ENCODE measurements around the gene MDFIC2. TPM values are rescaled to one million over a fixed set of nuclear protein-coding genes. Genes with fewer than 3 reads are reported as not detected.

MDFIC2 gene
- total and polyA plus RNA-seq, 4 donors = not detected

- TF ChIP-seq MAX (IDR thresholded peaks at IDR 0.05) (no peak), EGR1 (IDR thresholded peaks at IDR 0.05; ENCODE audit: low read depth in 2 of 2) (no peak), ATF3 (IDR thresholded peaks at IDR 0.05) (no peak), SP1 (IDR thresholded peaks at IDR 0.05) (no peak), HNF4A (conservative IDR thresholded peaks at IDR 0.05) (no peak), NR2F2 (IDR thresholded peaks at IDR 0.05) (no peak), FOXA1 (IDR thresholded peaks at IDR 0.05) (no peak), TAF1 (conservative IDR thresholded peaks at IDR 0.05) (no peak)
These were observed 35.5 kb downstream of the MDFIC2 start (continued) for GRCh38 chr3:70276901-70277300.

GRCh38 chr3:70273492-70273891 is 38.9 kb downstream of the MDFIC2 start:
- H3K4me1 ChIP-seq (ENCODE audit: control insufficient read depth in 4 of 4, insufficient read depth in 4 of 4, low read length in 3 of 4) = no peaks in the 10 kb centered on the region
- H3K27me3 ChIP-seq (ENCODE audit: control insufficient read depth in 4 of 4, insufficient read depth in 4 of 4, low read length in 3 of 4) = no peaks in the 10 kb centered on the region
- no peak overlapping the region for H3K9ac ChIP-seq (ENCODE audit: low read depth in 1 of 2, low read length in 2 of 2)
- DNase-seq (ENCODE audit: low spot score) = no peak
- no peak overlapping the region for H3K27ac ChIP-seq (ENCODE audit: low read depth in 1 of 2, low read length in 2 of 2)
- no peaks in the 10 kb centered on the region for H3K36me3 ChIP-seq (ENCODE audit: control insufficient read depth in 4 of 4, insufficient read depth in 3 of 4, low read depth in 1 of 4, low read length in 3 of 4)
- no peak overlapping the region for H3K4me3 ChIP-seq (ENCODE audit: low read depth in 1 of 3, low read length in 3 of 3)
- no peaks in the 10 kb centered on the region for H3K9me3 ChIP-seq (ENCODE audit: control insufficient read depth in 4 of 4, low read length in 3 of 4)
- TF ChIP-seq TAF1 (conservative IDR thresholded peaks at IDR 0.05) (no peak), YY1 (IDR thresholded peaks at IDR 0.05) (no peak), ZBTB33 (IDR thresholded peaks at IDR 0.05) (no peak), CTCF (IDR thresholded peaks at IDR 0.05; ENCODE audit: low read depth, low read length, missing input control) (no peak)

GRCh38 chr3:70272798-70273197 is 39.6 kb downstream of the MDFIC2 start:
- H3K36me3 ChIP-seq (ENCODE audit: control insufficient read depth in 4 of 4, insufficient read depth in 3 of 4, low read depth in 1 of 4, low read length in 3 of 4) = no peaks in the 10 kb centered on the region
- H3K27me3 ChIP-seq (ENCODE audit: control insufficient read depth in 4 of 4, insufficient read depth in 4 of 4, low read length in 3 of 4) = no peaks in the 10 kb centered on the region
- no peaks in the 10 kb centered on the region for H3K9me3 ChIP-seq (ENCODE audit: control insufficient read depth in 4 of 4, low read length in 3 of 4)
- H3K9ac ChIP-seq (ENCODE audit: low read depth in 1 of 2, low read length in 2 of 2) = no peak overlapping the region
- no peaks in the 10 kb centered on the region for H3K4me1 ChIP-seq (ENCODE audit: control insufficient read depth in 4 of 4, insufficient read depth in 4 of 4, low read length in 3 of 4)
- no peak for DNase-seq (ENCODE audit: low spot score)
- 83% methylated on average over 5 of the region's 5 CpGs for WGBS
- TF ChIP-seq FOXA2 (IDR thresholded peaks at IDR 0.05) (no peak), RXRA (IDR thresholded peaks at IDR 0.05) (no peak), ATF3 (IDR thresholded peaks at IDR 0.05) (no peak)
- H3K27ac ChIP-seq (ENCODE audit: low read depth in 1 of 2, low read length in 2 of 2) = no peak overlapping the region
- no peak overlapping the region for H3K4me3 ChIP-seq (ENCODE audit: low read depth in 1 of 3, low read length in 3 of 3)
